Neural cell (in vitro differentiated cells): ENCODE results near the gene NDUFS2. TPM values are rescaled to one million over a fixed set of nuclear protein-coding genes. Genes with fewer than 3 reads are reported as not detected.

Experiments
- H2AFZ ChIP-seq: fragments of 200-600, 300-800 bp; sonication (generic), shearing (Covaris generic); 2 replicates; pipeline ENCODE4 v1.6.0; 2014; ENCODE audit warnings: low read depth, mild to moderate bottlenecking, antibody characterized with exemption, low read length, moderate library complexity
- H3F3A ChIP-seq: fragments of 200-600 bp; shearing (Covaris generic); 2 replicates; pipeline ENCODE4 v1.6.1; 2016; ENCODE audit warnings: mild to moderate bottlenecking, moderate library complexity, mixed read lengths, antibody characterized with exemption, low read length; ENCODE audit not compliant: insufficient read depth, poor library complexity, severe bottlenecking
- H3K27ac ChIP-seq: fragments of 200-600, 300-800 bp; sonication (generic), shearing (Covaris generic); 2 replicates; pipeline ENCODE4 v1.5.1; 2014; ENCODE audit warnings: mild to moderate bottlenecking, low read length, moderate library complexity
- H3K27me3 ChIP-seq: fragments of 300-800, 200-600 bp; sonication (generic), shearing (Covaris generic); 2 replicates; pipeline ENCODE4 v1.6.0; 2014; ENCODE audit warnings: mild to moderate bottlenecking, low read depth, low read length, moderate library complexity; ENCODE audit not compliant: insufficient read depth
- H3K36me3 ChIP-seq: fragments of 300-800, 200-600 bp; sonication (generic), shearing (Covaris generic); 2 replicates; pipeline ENCODE4 v1.5.1; 2014; ENCODE audit warnings: mild to moderate bottlenecking, antibody characterized with exemption, low read length, moderate library complexity; ENCODE audit not compliant: insufficient read depth
- H3K4me2 ChIP-seq: fragments of 300-800, 200-600 bp; sonication (generic), shearing (Covaris generic); 2 replicates; pipeline ENCODE4 v1.6.0; 2014; ENCODE audit warnings: mild to moderate bottlenecking, low read length
- H3K4me3 ChIP-seq: fragments of 300-800, 200-600 bp; sonication (generic), shearing (Covaris generic); 2 replicates; pipeline ENCODE4 v1.5.1; 2014; ENCODE audit warnings: mild to moderate bottlenecking, low read length, moderate library complexity
- H3K79me2 ChIP-seq: fragments of 200-600 bp; shearing (Covaris generic); replicated peaks from 2 replicates; pipeline ENCODE4 v1.6.0; 2014; ENCODE audit warnings: mild to moderate bottlenecking, low read length, moderate library complexity; ENCODE audit not compliant: insufficient read depth
- H3K9ac ChIP-seq: fragments of 300-800, 200-600 bp; sonication (generic), shearing (Covaris generic); 2 replicates; pipeline ENCODE4 v1.6.1; 2016; ENCODE audit warnings: mild to moderate bottlenecking, low read length, mixed read lengths
- H3K9me2 ChIP-seq: fragments of 200-600 bp; shearing (Covaris generic); 2 replicates; pipeline ENCODE4 v1.6.1; 2016; ENCODE audit warnings: mild to moderate bottlenecking, low read length, mixed read lengths; ENCODE audit not compliant: insufficient read depth
- H3K9me3 ChIP-seq: fragments of 200-600, 300-800 bp; sonication (generic), shearing (Covaris generic); 2 replicates; pipeline ENCODE4 v1.6.1; 2016; ENCODE audit warnings: mild to moderate bottlenecking, mixed run types, low read length, moderate library complexity, mixed read lengths
- H4K20me1 ChIP-seq: fragments of 200-600 bp; shearing (Covaris generic); 2 replicates; pipeline ENCODE4 v1.6.1; 2016; ENCODE audit warnings: mild to moderate bottlenecking, mixed run types; ENCODE audit not compliant: insufficient read depth
- CTCF ChIP-seq: fragments of 450-650 bp; IDR thresholded peaks from 2 replicates; pipeline ENCODE4 v1.5.1; 2014; ENCODE audit warnings: antibody characterized with exemption, mild to moderate bottlenecking, moderate library complexity; ENCODE audit not compliant: poor library complexity, severe bottlenecking
- EP300 ChIP-seq: fragments of 450-650 bp; conservative IDR thresholded peaks from 2 replicates; pipeline ENCODE4 v1.6.1; 2014; ENCODE audit warnings: antibody characterized with exemption, mild to moderate bottlenecking, moderate library complexity; ENCODE audit not compliant: poor library complexity, severe bottlenecking
- EZH2 ChIP-seq: fragments of 200-600, 300-800 bp; shearing (Covaris generic), sonication (generic); IDR thresholded peaks from 2 replicates; pipeline ENCODE4 v1.6.1; 2014; ENCODE audit warnings: antibody characterized with exemption, low read length, borderline replicate concordance, mild to moderate bottlenecking; ENCODE audit not compliant: insufficient read depth, poor library complexity, severe bottlenecking
- MXI1 ChIP-seq: fragments of 450-650 bp; conservative IDR thresholded peaks from 2 replicates; pipeline ENCODE4 v1.6.1; 2014; ENCODE audit warnings: antibody characterized with exemption, mild to moderate bottlenecking; ENCODE audit not compliant: poor library complexity, severe bottlenecking
- POLR2AphosphoS5 ChIP-seq: IDR thresholded peaks from 2 replicates; pipeline ENCODE4 v1.6.1; 2012
- RAD21 ChIP-seq: fragments of 450-650 bp; conservative IDR thresholded peaks from 2 replicates; pipeline ENCODE4 v1.6.1; 2014; ENCODE audit warnings: antibody characterized with exemption, mild to moderate bottlenecking, moderate library complexity
- SMC3 ChIP-seq: fragments of 450-650 bp; conservative IDR thresholded peaks from 2 replicates; pipeline ENCODE4 v1.6.1; 2014; ENCODE audit warnings: antibody characterized with exemption, mild to moderate bottlenecking, moderate library complexity; ENCODE audit not compliant: poor library complexity
- TAF1 ChIP-seq: IDR thresholded peaks from 2 replicates; pipeline ENCODE4 v1.6.1; 2012; ENCODE audit warnings: low read depth
- polyA plus RNA-seq: library from polyadenylated mRNA; depleted of rRNA; stranded (reverse); fragments of >200 nt; gene quantifications from 2 replicates; pipeline ENCODE4 v1.2.3, GENCODE V29; 2014
- TF ChIP-seq, protein P1 (sequence below): IDR thresholded peaks from 2 replicates; pipeline ENCODE4 v1.6.1; 2012; ENCODE audit warnings: borderline replicate concordance

Gene NDUFS2
- polyA plus RNA-seq, 1 donor from 2014 or later = 166 TPM

DNA sequence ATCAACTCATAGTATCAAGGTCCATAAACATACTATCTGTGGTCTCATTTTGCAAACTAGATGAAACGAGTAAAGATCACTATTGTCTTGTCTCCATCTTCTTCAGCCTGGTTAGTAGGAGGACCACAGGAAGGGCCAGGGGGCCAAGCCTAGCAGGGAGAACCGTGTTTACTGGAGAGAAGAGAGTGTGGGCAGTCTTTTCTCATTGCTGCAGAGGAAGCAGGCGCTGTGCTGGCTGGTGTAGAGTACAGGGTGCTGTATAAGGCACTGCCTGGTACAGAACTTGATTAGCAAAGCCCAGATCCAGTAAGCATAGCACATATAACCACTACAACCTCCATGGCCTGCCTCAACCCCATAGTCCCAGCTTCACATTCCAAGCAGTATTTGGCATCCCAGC is 14.9 kb upstream of the NDUFS2 start:
- no peaks in the 10 kb centered on the region for H4K20me1 ChIP-seq
- no peaks in the 10 kb centered on the region for H3K9me2 ChIP-seq
- no peak overlapping the region for H3K27ac ChIP-seq
- H3K4me2 ChIP-seq = no peak overlapping the region
- H3K9me3 ChIP-seq = no peaks in the 10 kb centered on the region
- no peaks in the 10 kb centered on the region for H3K27me3 ChIP-seq
- H3K9ac ChIP-seq = no peak overlapping the region
- no peak overlapping the region for H2AFZ ChIP-seq
- no peak for TF ChIP-seq SMC3
- TF ChIP-seq, protein P1, sequence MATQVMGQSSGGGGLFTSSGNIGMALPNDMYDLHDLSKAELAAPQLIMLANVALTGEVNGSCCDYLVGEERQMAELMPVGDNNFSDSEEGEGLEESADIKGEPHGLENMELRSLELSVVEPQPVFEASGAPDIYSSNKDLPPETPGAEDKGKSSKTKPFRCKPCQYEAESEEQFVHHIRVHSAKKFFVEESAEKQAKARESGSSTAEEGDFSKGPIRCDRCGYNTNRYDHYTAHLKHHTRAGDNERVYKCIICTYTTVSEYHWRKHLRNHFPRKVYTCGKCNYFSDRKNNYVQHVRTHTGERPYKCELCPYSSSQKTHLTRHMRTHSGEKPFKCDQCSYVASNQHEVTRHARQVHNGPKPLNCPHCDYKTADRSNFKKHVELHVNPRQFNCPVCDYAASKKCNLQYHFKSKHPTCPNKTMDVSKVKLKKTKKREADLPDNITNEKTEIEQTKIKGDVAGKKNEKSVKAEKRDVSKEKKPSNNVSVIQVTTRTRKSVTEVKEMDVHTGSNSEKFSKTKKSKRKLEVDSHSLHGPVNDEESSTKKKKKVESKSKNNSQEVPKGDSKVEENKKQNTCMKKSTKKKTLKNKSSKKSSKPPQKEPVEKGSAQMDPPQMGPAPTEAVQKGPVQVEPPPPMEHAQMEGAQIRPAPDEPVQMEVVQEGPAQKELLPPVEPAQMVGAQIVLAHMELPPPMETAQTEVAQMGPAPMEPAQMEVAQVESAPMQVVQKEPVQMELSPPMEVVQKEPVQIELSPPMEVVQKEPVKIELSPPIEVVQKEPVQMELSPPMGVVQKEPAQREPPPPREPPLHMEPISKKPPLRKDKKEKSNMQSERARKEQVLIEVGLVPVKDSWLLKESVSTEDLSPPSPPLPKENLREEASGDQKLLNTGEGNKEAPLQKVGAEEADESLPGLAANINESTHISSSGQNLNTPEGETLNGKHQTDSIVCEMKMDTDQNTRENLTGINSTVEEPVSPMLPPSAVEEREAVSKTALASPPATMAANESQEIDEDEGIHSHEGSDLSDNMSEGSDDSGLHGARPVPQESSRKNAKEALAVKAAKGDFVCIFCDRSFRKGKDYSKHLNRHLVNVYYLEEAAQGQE = no peak
- TF ChIP-seq TAF1 = no peak
- no peak for TF ChIP-seq POLR2AphosphoS5
- TF ChIP-seq RAD21 = no peak
- TF ChIP-seq EZH2 = no peak
- TF ChIP-seq MXI1 = no peak
- no peak for TF ChIP-seq EP300
- no peaks in the 10 kb centered on the region for H3K79me2 ChIP-seq
- H3F3A ChIP-seq = no peaks in the 10 kb centered on the region
- no peak overlapping the region for H3K4me3 ChIP-seq
- no peaks in the 10 kb centered on the region for H3K36me3 ChIP-seq

- Histone ChIP-seq H3K79me2 (no peaks in the 10 kb centered on the region), H3F3A (no peaks in the 10 kb centered on the region), H3K36me3 (no peaks in the 10 kb centered on the region), H3K9ac (no peak overlapping the region), H3K9me3 (no peaks in the 10 kb centered on the region), H3K27me3 (no peaks in the 10 kb centered on the region), H3K4me2 (no peak overlapping the region), H2AFZ (no peak overlapping the region), H3K4me3 (no peak overlapping the region), H4K20me1 (no peaks in the 10 kb centered on the region), H3K9me2 (no peaks in the 10 kb centered on the region), H3K27ac (no peak overlapping the region)
- TF ChIP-seq EP300 = no peak
- TF ChIP-seq SMC3 = no peak
- TF ChIP-seq MXI1 = no peak
- TF ChIP-seq EZH2 = no peak
- TF ChIP-seq CTCF = no peak
- TF ChIP-seq RAD21 = no peak
- TF ChIP-seq POLR2AphosphoS5 = no peak
- no peak for TF ChIP-seq TAF1
- TF ChIP-seq, protein P1 = no peak
Measured at GRCh38 chr1:161188381-161188780, 13.8 kb upstream of the NDUFS2 start.
